GM18873 (cell line): Measurements from ENCODE around the gene IL1RN.
"Not testable (repeated sequence)": the region's sequence is repeated elsewhere in the genome, so short reads cannot be mapped to it uniquely, and the experiment has no call there.

ENCODE experiments used
- ATAC-seq: cut with Tn5 transposase; IDR thresholded peaks from one replicate; pipeline ENCODE4 v1.9.1; 2021; ENCODE audit warnings: mild to moderate bottlenecking, moderate library complexity, moderate number of reproducible peaks; ENCODE audit not compliant: unreplicated experiment, low FRiP score

Gene IL1RN, protein sequence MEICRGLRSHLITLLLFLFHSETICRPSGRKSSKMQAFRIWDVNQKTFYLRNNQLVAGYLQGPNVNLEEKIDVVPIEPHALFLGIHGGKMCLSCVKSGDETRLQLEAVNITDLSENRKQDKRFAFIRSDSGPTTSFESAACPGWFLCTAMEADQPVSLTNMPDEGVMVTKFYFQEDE

GRCh38 chr2:113126845-113127645, at the start of gene IL1RN:
IL1RN (plus strand) TSS chr2:113127598; CDS start chr2:113127625, 27 bp downstream.
- no peak for ATAC-seq

DNA sequence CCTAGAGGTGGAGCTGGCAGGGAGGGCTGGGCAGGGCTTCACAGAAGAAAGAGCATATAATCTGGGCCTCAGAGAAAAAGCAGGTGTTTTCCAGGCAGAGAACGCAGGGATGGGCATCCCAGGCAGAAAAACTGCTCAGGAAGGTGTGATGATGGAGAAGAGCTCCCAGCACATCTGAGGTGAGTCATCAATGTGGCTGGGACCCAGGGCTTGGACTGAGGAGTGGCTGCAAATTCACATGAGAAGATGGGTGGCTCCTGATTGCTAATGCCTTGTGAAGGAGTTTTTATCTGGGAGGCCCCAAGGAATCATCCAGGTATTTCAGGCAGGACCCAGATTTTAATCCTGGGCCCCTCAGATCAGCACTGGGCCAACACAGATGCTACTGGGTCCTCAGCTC, 49.5 kb upstream of the IL1RN start:
- no peak for ATAC-seq

- no peak for ATAC-seq
Measured at GRCh38 chr2:113078350-113078839, 49.0 kb upstream of the IL1RN start.

GRCh38 chr2:113079131-113079530, 48.3 kb upstream of the IL1RN start:
- ATAC-seq = no peak

GRCh38 chr2:113080134-113080533, 47.3 kb upstream of the IL1RN start:
- ATAC-seq = no peak

GRCh38 chr2:113081488-113082210, 45.7 kb upstream of the IL1RN start:
- no peak for ATAC-seq

GRCh38 chr2:113083296-113083695, 44.1 kb upstream of the IL1RN start:
- ATAC-seq = no peak

DNA sequence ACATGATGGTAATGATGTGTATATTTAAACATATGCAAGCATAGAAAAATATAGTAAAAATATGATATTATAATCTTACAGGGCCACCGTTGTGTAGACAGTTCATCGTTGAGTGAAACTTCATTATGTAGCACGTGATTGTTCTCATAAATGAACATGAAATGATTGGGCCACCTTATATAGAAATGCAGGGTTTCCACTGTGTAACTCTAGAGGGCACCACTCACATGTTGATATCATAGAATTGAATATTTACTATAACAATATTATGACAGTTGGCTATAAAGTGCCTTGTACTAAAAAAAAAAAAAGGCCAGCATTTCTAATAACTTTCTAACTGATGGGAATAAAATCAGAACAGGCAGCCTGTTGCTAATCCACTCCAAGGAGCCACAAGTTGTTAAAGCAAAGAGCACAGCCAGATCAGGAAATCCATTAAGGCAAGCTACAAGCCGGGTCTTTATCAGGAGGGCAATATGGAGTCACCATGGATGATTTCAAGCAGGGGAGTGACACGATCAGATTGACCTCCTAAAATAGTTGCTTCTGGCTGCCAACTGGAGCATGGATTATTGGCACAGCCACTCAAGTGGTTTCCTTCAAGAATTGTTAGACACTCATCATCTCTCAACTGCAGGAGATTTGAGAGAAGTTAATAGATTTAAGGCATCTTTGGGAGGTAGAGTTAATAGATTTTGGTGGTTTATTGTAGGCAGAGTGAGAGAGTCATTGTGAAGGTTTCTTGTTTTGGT, 43.0 kb upstream of the IL1RN start:
- no peak for ATAC-seq

DNA sequence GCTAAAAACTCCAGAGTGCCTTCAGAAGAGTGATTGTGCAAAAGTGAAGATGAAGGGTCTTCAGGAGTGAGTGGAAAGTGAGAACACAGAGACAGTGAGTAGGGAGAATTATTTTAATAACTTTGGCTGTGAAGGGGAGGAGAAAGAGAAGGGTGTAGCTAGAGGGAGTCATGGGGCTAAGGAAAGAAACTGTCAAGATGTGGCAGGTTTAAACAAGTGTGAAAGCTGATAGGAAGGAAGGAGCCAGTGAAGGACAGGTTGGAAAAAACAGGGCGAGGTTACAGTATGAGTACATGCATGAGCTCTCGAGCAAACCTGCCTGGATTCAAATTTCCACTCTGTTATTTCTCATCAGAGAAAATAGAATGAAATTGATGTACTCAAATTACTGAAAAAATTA, 41.9 kb upstream of the IL1RN start:
- ATAC-seq = no peak

DNA sequence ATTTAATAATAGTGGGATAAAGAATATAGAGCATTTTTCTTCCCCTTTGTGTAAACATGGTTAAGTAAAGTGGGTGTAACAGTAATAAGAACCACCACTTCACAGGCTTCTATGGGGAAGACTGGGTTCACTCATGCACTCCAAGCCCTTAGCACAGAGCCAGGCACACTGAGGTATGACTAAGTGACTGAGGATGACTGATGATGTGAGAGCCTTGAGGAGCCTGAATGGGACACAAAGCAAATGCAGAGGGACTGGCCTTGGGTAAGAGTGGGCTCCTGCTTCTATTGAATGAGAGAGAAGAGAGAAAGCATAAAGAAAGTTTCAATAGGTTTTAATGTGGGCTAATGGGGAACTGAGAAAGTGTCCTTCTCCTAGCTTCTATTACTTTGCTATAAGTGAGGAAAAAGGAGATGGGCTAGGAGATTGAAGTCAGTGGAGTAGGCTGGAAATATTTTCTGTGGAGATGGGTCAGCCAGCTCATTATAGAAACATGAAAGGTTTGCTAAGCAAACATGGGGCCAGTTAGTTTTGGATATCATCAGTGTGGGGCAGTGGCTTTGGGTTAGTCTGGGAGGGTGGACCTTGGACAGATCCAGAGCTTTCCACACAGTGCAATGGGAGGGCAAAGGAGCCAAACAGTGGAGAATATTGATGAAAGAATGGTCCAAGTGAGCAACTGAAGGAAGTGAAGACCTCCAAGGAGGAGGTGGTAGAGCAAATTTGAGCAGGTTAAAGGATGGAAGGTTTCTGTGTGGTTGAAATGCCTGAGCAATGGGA, 39.0 kb upstream of the IL1RN start:
- no peak for ATAC-seq

GRCh38 chr2:113089916-113090315, 37.5 kb upstream of the IL1RN start:
- ATAC-seq = no peak

DNA sequence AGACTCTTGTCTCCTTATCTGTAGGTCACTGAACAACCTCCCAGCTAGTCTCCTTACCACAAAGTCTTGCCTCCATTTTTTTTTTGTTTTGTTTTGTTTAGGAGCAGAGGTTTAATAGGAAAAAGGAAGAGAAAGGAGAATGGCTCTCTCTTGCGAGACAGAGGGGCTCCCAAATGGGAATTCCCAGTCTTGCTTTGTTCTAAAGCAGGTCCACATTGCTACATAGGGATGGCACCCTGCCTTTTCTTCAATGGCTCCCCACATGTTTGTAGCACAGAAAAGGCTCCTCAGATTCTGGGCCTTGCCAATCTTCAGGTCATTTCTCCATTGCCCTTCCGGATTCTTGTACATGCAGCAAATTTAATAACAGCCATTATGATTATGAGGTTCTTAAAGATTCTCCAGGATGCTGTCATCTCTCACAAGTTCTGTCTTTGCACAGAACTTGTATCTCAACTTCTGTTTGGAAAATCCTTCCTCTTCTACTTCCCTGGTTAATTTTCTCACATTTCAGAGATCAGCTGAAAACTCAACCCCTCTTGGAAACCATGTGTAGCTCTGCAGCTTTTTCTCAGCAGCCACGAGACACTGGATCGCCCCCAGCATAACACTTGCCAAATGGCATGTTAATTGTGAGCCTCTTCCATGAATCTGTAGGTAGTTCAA, 36.0 kb upstream of the IL1RN start:
- ATAC-seq = no peak

GRCh38 chr2:113092864-113093612, 34.4 kb upstream of the IL1RN start:
- ATAC-seq = no peak

- ATAC-seq = no peak
Measured at GRCh38 chr2:113093613-113093977, 33.8 kb upstream of the IL1RN start.

GRCh38 chr2:113096306-113096705, 31.1 kb upstream of the IL1RN start:
- not testable (repeated sequence) for ATAC-seq

- not testable (repeated sequence) for ATAC-seq
Measured at GRCh38 chr2:113096842-113097618, 30.4 kb upstream of the IL1RN start.

DNA sequence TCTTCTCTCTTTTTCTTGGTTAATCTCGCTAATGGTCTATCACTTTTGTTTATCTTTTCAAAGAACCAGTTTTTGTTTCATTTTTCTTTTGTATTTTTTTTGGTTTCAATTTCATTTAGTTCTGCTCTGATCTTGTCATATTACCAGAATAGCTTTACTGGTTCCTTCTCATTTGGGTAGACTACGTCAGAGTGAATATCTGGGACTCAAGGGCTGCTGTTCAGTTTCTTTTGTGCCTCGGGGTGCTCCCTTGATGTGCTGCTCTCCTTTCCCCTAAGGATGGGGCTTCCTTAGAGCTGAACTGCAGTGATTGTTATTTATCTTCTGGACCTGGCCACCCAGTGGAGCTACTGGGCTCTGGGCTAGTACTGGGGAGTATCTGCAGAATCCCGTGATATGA, 29.4 kb upstream of the IL1RN start:
- no peak for ATAC-seq

- no peak for ATAC-seq
Measured at GRCh38 chr2:113098532-113098931, 28.9 kb upstream of the IL1RN start.
